ENCODE measurements around the gene TM6SF1.
A peak's percentile ranks its signal among the peaks of the same experiment; 100 is the strongest.
"Not testable (repeated sequence)": the region's sequence is repeated elsewhere in the genome, so short reads cannot be mapped to it uniquely, and the experiment has no call there.

TM6SF1 gene

DNA sequence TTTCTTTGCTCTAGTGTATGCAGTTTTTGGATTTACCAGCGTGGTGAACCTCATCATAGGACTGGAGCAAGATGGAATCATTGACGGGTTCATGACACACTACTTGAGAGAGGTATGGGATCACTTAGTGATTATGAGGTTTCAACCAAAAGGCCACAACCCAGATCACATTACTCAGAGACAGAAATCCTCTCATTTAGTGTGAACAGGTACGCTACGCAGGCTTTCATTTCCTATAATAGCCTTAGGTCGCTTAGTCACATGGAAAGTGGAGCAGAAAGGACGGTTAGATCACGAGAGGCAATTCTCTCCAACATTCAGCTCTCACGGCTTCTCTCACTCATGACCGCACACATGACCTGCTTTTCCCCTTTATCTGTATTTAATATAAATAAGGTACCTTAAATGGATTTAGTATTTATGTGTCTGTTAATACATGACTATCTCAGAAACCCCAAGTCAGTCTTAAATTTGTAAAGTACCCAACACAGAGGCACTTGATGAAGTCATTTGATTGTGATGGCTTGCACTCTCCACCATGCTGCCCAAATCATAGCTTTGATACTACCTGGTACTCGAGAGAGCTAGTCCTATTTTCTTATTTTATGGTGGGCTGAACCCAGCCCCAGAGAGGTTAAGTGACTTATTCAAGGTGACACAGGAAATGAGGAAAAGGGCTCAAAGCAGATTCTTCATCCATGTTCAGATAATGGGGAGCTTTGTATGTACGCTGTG lies 8.6 kb downstream of the TM6SF1 start:
- no peak for DNase-seq (ENCODE audit: low read depth)

GRCh38 chr15:83118291-83118827 lies 10.9 kb downstream of the TM6SF1 start:
- no peak for DNase-seq (ENCODE audit: low read depth)

- no peak for DNase-seq (ENCODE audit: low read depth)
These were observed 11.5 kb downstream of the TM6SF1 start for GRCh38 chr15:83118968-83119367.

- DNase-seq (ENCODE audit: low read depth) = no peak
These were observed 12.6 kb downstream of the TM6SF1 start for GRCh38 chr15:83119968-83120581.

- no peak for DNase-seq (ENCODE audit: low read depth)
These were observed 16.1 kb downstream of the TM6SF1 start for GRCh38 chr15:83123529-83123928.

DNA sequence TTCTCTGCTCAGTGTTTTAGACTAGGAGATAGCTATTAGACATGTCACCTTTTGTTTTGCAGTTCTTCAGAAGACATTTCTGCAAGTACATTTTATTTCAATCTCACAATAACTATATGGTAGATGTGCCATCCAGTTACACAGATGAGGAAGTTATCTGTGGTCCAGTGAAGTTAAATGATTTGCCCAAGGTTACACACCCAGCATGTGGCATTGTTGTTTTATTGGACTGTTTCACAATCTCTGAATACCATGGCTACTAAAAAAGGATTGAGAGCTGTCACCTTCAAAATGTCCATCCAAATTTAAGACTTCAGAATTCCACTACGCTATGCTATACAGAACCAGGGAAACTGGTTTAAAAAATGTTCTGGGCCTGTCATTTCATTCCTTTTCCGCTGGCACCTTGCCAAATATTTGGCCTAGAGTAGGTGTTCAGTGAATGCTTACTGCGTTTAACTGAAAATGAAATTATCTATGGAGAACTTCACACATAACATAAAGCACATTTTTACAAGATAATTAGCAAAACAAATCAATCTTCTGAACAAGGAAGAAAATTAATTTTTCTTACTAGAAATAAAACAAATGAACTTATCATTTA lies 20.2 kb downstream of the TM6SF1 start:
- no peak for DNase-seq (ENCODE audit: low read depth)

- DNase-seq (ENCODE audit: low read depth) = no peak
These were observed 22.3 kb downstream of the TM6SF1 start for GRCh38 chr15:83129791-83130190.

- DNase-seq (ENCODE audit: low read depth) = no peak
These were observed 25.5 kb downstream of the TM6SF1 start for GRCh38 chr15:83132861-83133523.

DNA sequence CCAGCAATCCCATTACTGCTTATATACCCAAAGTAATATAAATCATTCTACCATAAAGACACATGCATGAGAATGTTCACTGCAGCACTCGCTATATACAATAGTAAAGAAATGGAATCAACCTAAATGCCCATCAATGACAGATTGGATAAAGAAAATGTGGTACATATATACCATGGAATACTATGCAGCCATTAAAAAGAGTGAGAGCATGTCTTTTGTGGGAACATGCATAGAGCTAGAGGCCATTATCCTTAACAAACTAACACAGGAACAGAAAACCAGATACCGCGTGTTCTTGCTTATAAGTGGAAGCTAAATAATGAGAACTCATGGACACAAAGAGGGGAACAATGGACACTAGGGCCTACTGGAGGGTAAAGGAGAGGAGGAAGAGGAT lies 34.7 kb downstream of the TM6SF1 start:
- not testable (repeated sequence) for DNase-seq (ENCODE audit: low read depth)

- no peak for DNase-seq (ENCODE audit: low read depth)
These were observed 37.3 kb downstream of the TM6SF1 start for GRCh38 chr15:83144771-83145170.

DNA sequence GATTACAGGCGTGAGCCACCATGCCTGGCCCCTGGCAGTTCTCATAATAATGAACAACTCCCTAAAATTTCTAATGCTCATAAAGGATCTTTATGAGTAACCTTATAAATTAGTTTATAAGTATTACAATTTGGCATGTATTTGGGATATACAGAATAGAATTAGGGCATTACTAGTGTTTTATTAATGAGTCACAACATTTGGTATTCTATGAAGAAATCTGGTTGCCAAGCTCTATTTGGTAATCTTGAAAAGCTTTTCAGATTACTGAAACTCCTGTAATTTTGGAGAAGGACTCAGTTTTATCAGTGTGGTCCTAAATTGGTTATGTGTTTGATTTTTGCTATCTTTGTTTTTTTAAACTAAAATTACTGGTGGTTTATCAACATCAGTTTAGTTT lies 45.8 kb downstream of the TM6SF1 start:
- no peak for DNase-seq (ENCODE audit: low read depth)

DNA sequence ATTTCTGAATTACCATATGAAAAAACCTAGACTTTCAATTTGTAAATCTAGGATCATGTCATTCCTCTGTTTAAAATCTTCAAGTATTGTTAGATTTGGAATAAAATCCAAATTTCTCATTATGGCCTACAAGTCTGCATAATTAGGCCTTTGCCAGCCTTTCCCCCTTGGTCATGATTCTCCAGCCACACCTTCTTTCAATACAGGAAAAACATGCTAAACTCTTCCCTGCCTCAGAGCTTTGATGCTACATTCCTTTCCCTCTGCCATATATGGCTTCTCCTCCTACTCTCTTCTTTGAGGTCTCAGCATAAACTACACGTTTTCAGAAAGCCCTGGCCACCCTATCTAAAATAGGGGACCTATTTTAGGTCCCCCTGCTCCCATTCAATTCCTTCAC lies 48.5 kb downstream of the TM6SF1 start:
- DNase-seq (ENCODE audit: low read depth) = no peak

DNA sequence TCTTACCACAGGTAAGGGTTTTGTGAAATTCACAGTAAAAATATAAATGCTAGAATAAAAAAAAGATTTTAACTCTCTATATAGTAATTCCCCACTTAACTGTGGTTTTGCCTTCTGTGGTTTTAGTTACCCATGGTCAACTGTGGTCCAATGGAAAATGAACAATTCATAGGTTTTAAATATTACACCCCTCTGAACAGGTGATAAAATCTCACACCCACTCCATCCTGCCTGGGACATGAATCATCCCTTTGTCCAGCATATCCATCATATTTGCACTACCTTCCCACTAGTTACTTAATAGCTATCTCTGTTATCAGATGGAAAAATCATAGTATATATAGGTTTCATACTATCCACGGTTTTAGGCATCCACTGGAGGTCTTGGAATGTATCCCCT lies 50.9 kb downstream of the TM6SF1 start:
- DNase-seq (ENCODE audit: low read depth) = peak; percentile 5

DNA sequence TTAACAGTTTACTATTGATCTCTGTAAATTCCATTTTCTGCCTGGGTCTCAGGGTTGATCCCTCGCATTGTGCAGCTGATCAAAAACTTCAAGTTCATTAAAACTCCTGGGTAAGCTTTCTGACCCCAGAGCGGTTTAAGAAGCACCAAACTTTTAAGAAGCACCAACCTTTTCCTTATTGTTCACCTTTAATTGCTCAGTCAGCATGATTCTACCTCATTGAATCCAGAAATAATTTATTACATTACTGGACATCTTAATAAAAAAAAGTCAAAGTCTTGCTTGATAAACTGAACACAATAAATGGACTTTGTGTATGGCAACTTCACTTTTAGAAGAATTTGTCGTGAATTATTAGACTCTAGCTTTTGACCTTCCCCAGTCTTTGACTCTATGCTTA lies 53.3 kb downstream of the TM6SF1 start:
- DNase-seq (ENCODE audit: low read depth) = no peak

GRCh38 chr15:83163032-83163431 lies 55.6 kb downstream of the TM6SF1 start:
- no peak for DNase-seq (ENCODE audit: low read depth)

GRCh38 chr15:83164111-83164770 lies 56.8 kb downstream of the TM6SF1 start:
- DNase-seq (ENCODE audit: low read depth) = peak; percentile 1

- DNase-seq (ENCODE audit: low read depth) = no peak
These were observed 57.4 kb downstream of the TM6SF1 start for GRCh38 chr15:83164771-83165404.

GRCh38 chr15:83166218-83166617 lies 58.8 kb downstream of the TM6SF1 start:
- DNase-seq (ENCODE audit: low read depth) = no peak

GRCh38 chr15:83166830-83167229 lies 59.4 kb downstream of the TM6SF1 start:
- DNase-seq (ENCODE audit: low read depth) = no peak

DNA sequence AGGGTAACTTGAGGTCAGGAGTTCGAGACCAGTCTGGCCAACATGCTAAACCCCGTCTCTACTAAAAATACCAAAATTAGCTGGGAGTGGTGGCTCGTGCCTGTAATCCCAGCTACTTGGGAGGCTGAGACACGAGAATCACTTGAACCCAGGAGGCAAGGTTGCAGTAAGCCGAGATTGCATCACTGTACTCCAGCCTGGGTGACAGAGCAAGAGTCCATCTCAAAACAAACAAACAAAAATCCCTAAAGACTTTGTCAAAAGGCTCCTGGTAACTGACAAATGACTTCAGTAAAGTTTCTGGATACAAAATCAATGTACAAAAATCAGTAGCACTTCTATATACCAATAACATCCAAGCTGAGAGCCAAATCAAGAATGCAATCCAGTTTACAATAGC lies 62.1 kb downstream of the TM6SF1 start:
- DNase-seq (ENCODE audit: low read depth) = not testable (repeated sequence)

- no peak for DNase-seq (ENCODE audit: low read depth)
These were observed 63.2 kb downstream of the TM6SF1 start for GRCh38 chr15:83170474-83171165.

Measured in GM04504 (cell line).